H1 (cell line): ENCODE measurements around the gene INPP5J. TPM values are rescaled to one million over a fixed set of nuclear protein-coding genes. Genes with fewer than 3 reads are reported as not detected.

ENCODE experiments used
- BCL11A ChIP-seq, 2 experiments: IDR thresholded peaks; one replicate each; pipeline ENCODE4 v1.6.1; 2011; ENCODE audit warnings: low read depth in 2 of 2, low read length in 2 of 2, mild to moderate bottlenecking in 2 of 2
- CHD2 ChIP-seq: IDR thresholded peaks from 2 replicates; pipeline ENCODE4 v1.6.1; 2012; ENCODE audit warnings: low read length, improper control_type of control experiment
- JUND ChIP-seq: IDR thresholded peaks from 2 replicates; pipeline ENCODE4 v1.6.1; 2011; ENCODE audit warnings: mild to moderate bottlenecking, improper control_type of control experiment, low read length
- RBBP5 ChIP-seq: IDR thresholded peaks from 2 replicates; pipeline ENCODE4 v1.7.1; 2012; ENCODE audit warnings: low read depth, mild to moderate bottlenecking, inconsistent platforms, low read length, moderate library complexity, borderline replicate concordance
- RNF2 ChIP-seq: fragments of 200-900, 300-1000 bp; sonication (generic); IDR thresholded peaks from 2 replicates; pipeline ENCODE4 v1.7.1; 2016; ENCODE audit warnings: borderline replicate concordance, low read depth, mild to moderate bottlenecking, antibody characterized with exemption, low read length; ENCODE audit not compliant: poor library complexity, severe bottlenecking; ENCODE audit errors: missing control alignments
- SP2 ChIP-seq: IDR thresholded peaks from 2 replicates; pipeline ENCODE4 v1.6.1; 2012; ENCODE audit warnings: mild to moderate bottlenecking, low read length, inconsistent platforms
- polyA plus RNA-seq, 7 experiments: library from polyadenylated mRNA; depleted of rRNA in 3 of 7; stranded (reverse) in 5 of 7; unstranded in 2 of 7; fragments of >200 nt in 5 of 7; fragments of 200-250 nt in 2 of 7; gene quantifications; 1 replicate in 5 of 7; 2 replicates in 1 of 7; 4 replicates in 1 of 7; pipeline versions ENCODE4 v1.2.1 to v1.2.3, GENCODE V29; 2011 to 2013; ENCODE audit warnings: missing spikeins in 2 of 7, mixed read lengths in 2 of 7
- total RNA-seq: library from RNA; stranded (reverse); fragmentation: NEBNext Ultra II Directional; extraction: Animal tissue kit (Norgen Biotek cat#: 25700); gene quantifications from 2 replicates; pipeline ENCODE4 v1.2.1, GENCODE V29; 2021
- TF ChIP-seq, protein P1 (sequence below): IDR thresholded peaks from 2 replicates; pipeline ENCODE4 v1.6.1; 2012; ENCODE audit warnings: inconsistent platforms

INPP5J gene
- total and polyA plus RNA-seq, 2 of the 8 experiments (the other 6 are each of a cell fraction or from before 2014, with no cell fraction given) = 5.4 to 6.0 TPM

DNA sequence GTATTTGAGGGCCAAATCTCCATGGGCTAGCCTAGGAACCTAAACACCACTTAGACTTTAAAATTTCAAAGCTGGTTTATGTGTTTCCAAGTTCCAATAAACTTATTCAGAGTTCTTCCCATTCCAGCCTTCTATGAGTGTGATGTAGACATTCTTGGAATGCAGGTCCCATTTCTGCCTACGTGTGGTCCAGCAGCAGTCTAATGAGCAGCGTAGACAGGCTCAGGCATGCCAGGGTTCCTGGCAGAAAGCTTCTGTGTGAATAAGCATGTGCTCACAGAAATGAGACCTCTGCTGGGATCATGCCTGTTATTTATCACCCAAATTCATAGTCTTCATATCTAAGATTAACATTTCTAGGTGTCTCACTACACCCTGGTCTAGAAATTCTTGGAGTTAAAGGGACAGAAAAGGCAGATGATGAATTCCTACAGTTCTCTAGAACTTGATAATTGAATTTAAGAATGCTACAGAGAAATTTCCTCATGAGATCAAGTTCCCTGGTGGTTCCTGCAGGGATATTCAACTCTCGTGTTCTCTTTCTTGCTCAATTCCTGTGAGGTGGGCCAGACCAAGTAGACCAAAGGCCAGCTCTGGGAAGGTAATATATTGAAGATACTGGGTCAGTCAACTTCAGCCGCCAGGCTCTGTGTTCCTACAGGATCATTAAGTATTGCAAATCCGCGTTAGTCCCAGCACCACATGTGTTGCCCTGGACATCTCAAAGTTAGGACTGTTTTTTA, 54.8 kb downstream of the INPP5J start (continued):
- TF ChIP-seq BCL11A (IDR thresholded peaks at IDR 0.05; ENCODE audit: low read depth in 2 of 2, low read length in 2 of 2) (no peak), RNF2 (no peak), RBBP5 (no peak), CHD2 (no peak), JUND (no peak), SP2 (no peak)
- TF ChIP-seq, protein P1, sequence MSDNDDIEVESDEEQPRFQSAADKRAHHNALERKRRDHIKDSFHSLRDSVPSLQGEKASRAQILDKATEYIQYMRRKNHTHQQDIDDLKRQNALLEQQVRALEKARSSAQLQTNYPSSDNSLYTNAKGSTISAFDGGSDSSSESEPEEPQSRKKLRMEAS = no peak
